Measurements from ENCODE around the gene MRPS34.
A peak's percentile ranks its signal among the peaks of the same experiment; 100 is the strongest.

Gene MRPS34

DNA sequence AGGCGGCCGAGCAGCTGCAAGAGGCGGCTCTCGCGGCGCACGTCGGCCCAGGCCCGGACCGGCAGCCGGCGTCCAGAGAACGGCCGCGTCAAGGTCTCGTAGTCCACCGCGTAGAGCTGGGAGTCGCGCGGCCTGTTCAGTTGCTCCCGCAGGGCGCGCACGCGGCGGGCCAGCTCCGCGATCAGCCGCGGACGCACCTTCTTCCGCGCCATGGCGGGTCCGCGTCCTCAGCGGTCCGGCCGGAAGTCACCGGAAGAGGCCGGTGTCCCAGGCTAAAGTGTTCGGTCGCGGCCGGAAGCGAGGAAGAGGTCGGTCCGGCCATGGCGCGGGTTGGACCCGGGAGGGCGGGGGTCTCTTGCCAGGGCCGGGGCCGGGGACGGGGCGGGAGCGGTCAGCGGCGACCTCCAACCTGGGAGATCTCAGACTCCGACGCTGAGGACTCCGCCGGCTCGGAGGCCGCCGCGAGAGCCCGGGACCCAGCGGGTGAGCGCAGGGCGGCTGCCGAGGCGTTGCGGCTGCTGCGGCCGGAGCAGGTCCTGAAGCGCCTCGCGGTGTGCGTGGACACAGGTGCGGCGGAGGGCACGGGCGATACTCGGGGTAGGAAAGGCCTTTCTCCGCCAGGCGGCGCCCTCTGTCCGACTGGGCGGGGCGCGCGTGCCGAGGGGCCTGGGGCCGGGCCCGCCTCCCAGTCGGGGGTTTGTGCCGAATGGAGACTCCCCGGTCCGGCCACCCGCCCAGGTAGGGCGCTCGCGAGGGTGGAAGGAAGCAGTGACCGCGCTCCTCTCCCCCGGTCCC, at the start of gene MRPS34:
Gene MRPS34 (minus strand): TSS at position 227 of the 795 bp plus-strand sequence. CDS start 15 bp downstream, at position 212.
- intact Hi-C loops (cut with DNase I), result no loop called here
- DNase-seq, result peak in 41 of 42 donors; percentile 56 to 92 (median 84)

DNA sequence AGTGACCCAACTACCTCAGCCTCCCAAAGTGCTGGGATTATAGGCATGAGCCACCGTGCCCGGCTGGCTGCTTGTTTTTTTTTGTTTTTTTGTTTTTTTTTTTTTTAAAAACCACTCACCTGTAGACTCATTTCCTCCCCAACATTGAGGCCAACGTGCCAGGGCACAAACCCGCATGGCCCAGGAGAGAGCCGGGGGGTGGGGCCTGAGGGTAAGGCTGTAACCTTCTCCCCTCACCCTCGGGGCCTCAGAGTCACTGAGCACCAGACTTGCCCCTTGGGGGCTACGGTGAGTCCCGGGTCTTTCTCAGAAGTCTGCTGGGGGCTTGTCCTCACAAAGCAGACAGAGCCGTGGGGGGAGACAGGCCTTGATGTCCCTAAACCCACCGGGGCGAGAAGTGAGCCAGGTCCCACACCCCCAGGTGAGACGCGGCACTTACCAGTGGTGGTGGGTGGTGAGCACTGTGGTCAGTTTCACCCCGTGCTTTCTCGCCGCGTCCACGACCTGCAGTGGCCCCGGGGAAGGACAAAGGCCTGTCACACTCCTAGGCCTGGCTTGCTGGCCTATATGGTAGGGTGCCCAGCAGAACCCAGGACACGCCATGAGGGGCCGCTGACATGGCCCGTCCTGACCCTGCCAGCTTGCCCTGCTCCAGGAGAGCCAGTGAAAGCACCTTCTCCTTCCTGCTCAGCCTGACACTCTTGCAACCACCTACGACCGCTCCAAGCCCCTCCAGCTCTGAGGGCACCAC, 49.1 kb upstream of the MRPS34 start:
- intact Hi-C loops (cut with DNase I), result no loop called here
- peak in 1 of 42 donors; percentile 5 for DNase-seq

DNA sequence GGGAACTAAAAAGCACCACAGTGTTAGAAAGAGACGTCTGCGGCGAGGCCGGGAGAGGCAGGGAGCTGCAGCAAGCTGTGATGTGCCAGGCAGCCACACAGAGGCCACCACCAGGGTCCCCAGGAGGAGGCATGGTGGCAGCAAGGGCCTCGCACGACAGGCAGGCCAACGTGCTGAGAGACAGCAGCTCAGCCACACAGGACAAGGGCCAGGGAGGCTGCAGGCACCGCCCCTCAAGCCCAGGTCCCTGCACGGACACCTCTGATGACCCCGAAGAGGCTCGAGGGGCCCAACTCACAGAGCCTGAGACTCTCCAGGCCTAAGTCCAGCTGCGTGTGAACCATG, 48.0 kb upstream of the MRPS34 start:
- DNase-seq, result no peak
- intact Hi-C loops (cut with DNase I), result no loop called here

DNA sequence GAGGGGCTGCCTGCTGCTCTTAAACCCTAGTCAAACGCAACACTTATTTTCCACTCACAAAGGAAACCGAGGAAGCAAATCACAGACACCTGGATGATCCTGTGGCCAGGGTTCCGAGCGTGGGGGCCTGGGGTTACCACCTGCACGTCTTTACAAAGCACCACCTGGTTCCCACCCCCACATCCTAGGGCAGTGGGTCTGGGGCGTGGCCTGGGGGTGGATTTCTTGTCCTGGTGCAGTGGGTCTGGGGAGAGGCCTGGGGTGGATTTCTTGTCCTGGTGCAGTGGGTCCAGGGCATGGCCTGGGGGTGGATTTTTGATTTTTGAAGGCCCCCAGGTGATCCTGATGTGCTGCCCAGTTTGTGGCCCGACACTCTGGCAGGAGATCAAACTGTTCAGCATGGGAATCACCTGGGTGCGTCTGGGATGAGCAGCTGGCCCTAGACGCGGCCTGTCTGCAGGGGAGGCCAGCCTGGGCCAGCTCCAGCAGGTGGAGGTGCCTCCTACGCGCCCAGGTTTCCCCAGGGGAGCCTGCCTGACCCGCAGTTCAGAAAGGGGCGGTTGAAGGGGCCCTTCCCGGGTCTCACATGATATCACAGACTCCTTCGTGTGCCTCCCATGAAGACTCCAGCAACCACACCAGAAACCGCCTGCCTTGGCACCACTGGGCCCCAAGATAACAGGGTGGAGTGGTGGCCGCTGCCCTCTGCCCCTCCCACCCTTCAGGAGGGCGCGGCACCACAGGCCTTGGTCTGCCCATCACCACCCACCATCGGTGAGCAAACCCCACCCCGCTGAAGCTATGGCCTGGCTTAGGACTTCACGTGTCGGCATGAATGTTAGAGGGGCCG, 47.4 kb upstream of the MRPS34 start:
- DNase-seq, result peak in 2 of 42 donors; percentile 16 to 18
- intact Hi-C loops (cut with DNase I), result no loop called here

DNA sequence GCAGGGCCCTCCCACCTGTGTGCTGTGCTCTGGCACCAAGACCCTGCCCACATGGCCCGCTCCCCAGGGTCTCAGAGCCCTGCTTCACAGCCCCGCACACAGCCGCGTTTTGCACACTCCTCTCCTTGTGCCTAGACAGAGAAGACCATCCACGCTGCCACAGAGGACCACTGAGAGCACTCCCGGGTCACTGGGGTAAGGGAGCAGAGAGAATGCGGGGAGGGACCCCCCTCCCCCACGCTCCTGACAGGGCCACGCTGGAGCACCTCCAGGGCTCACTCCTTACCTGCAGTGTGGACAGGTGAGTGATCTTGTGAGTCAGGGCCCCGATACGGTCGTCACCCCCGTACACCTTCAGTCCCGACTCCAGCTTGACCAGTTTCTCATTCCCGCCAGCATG, 46.7 kb upstream of the MRPS34 start:
- DNase-seq, result peak in 2 of 42 donors; percentile 6 to 19

DNA sequence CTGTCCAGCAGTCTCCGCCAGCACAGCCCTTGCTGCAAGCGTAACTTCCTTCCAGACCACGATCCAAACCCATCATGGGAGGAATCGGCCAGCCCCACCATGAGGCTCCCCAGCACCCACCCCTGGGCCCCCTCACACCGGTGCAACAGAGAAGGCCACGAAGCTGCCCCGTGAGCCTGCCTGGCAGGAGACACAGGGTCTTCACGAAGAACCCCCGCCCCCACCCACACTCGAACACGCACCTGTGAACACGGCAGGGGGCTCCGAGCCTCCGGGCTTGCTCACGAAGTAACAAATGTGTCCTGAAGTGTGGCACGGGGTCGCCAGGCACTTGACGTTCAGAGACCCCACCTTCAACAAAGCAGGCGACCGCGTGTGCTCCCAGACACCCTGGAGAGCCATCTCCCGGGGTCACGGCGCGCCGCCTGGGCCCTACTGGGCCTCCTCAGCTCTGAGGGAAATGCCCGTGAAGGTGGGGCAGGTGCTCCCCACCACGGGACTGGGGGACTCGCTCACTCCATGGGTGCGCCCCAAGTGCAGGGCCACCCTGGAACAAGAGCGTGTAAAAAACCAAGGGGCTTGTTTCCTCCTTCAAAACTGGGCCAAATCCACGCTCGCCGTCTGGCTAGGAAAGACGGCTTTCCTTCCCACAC, 46.1 kb upstream of the MRPS34 start:
- DNase-seq, result peak in 1 of 42 donors; percentile 10
- intact Hi-C loops (cut with DNase I), result no loop called here

More for the DNA sequence above, 46.7 kb upstream of the MRPS34 start:
- intact Hi-C loops (cut with DNase I), result no loop called here

DNA sequence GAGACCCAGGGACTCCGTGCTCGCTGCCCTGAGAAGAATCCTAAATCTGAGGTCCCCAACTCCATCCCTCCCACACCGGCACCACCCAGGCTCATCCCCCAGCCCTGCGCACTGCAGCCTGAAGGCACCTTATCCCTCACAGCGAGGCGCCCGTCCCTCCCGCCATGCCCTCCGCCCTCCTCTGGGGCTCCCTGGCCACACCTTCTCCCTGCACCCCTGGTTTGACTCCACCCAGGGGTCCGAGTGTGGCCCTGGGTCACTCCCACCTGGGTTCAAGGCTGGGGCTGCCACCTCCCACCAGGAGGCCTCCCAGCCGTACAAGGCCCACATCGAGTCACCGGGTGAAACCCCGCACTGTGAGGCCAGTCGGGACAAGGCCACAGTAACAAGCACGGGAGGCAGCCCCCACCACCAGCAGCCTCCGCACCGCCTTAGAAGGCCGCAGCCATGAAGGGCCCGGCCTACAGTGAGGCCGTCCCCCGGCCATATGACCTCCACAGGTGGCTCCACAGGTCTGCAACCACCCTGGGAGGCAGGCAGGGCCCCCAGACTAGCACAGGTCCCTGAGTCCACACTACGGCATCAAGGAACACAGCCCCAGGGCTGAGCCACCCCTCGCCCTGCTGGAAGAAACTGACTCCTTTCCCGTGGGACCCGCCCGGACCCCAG, 45.4 kb upstream of the MRPS34 start:
- intact Hi-C loops (cut with DNase I), result no loop called here
- no peak for DNase-seq

DNA sequence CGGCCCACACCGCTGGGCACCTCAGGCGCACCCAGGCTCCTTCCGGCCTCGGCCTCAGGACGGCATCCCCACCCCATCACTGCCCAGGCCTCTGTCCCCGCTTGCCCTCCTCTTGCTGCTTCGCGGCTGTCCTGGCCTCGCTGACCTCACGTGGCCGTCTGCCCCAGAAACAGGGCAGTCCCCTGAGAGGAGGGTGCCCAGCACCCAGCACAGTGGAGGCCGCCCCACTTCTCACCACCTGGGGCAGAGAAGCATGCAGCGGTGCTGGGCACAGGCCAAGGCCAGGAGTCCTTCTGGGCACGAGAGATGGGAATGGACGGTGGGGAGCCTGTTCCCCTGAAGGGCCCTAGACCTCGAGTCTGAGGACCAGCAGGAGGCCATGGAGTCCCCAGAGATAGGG, 44.8 kb upstream of the MRPS34 start:
- DNase-seq, result no peak
- intact Hi-C loops (cut with DNase I), result no loop called here

DNA sequence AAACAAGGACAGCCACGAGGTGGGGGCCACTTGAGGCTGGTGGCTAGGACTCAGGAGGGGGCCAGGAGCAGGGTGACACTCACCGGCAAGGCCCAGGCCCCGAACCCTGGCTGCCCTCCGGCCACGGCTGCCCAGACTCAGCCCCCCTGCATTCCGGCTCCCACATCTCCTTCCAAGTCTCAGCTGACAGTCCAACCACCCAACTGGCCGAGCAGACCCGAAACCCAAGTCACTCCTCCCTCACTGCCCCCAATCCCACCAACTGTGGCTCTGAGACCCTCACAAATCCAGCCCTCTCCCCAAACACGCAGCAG, 44.3 kb upstream of the MRPS34 start:
- DNase-seq, result no peak
- intact Hi-C loops (cut with DNase I), result no loop called here

DNA sequence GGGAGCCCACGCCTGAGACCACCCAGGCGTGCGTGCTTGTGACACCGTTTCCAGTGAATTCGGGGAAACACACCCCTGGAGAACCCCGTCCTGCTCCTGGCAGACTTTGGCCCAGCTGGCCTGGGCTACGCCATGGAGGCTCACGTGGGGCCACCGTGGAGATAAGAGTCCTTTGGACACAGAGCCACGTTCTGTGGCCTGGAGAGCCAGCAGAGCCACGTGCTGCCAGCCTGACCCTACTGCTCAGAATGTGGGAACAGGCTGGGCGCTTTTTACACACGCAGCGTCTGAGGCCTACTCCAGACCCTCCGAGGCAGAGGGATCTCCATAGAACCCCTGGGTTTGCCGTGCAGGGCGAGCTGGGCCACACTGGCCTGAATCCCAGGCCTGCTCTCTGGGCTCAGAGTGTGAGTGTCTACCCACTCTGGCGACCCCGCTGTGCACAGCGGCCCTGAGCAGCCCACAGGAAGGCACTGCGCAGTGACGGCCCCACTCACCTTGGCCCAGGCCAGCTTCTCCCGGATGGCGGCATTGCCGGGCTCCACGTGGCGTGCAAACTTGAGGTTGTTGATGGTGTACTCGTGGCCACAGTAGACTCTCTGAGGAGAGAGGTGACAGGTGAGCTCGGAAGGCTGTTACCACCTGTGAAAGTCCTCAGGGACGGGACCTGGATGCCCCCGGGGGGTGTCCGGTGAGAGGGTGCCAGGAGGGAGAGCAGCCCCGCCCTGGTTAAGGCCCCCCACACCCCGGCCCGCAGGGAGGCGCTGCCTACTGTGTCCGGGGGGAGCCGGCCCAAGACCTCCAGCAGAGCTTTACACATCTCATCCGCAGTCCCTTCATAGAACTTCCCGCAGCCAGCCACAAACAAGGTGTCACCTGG, 43.7 kb upstream of the MRPS34 start:
- intact Hi-C loops (cut with DNase I), result no loop called here

DNA sequence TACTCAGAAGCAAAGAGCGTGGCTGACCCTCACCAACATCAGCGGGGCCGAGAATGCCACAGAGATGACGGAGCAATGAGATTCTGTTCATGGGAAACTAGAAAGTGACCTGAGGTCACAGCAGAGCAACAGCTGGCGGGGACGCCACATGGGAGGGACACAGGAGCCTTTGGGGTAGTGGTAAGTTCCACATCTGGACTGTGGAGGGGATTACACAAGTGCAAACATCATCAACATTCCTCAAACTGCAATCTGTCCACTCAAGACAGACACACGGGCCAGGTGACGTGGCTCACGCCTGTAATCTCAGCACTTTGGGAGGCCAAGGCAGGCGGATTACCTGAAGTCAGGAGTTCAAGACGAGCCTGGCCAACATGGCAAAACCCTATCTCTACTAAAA, 42.5 kb upstream of the MRPS34 start:
- intact Hi-C loops (cut with DNase I), result no loop called here
- no peak for DNase-seq

More for the DNA sequence above, 43.7 kb upstream of the MRPS34 start:
- no peak for DNase-seq

DNA sequence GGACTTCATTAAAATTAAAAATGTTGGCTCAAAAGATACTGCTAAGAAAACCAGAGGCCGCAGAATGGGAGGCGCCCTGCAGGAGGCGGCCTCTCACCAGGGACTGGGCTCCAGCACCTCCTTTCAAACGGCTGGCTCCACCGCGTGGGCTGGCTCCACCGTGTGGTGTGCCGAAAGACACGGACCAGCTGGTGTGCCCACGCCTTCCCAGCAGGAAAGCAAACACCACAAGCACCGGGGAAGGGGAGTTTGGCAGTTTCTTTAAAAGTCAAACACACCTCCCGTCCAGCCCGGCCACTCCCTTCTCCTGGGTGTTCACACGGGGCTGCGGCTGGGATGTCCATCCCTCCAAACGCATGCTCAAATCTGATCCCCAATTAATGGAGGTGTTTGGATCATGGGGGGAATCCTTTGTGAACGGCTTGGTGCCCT, 39.8 kb upstream of the MRPS34 start:
- intact Hi-C loops (cut with DNase I), result no loop called here
- DNase-seq, result peak in 25 of 42 donors; percentile 9 to 58 (median 21)

DNA sequence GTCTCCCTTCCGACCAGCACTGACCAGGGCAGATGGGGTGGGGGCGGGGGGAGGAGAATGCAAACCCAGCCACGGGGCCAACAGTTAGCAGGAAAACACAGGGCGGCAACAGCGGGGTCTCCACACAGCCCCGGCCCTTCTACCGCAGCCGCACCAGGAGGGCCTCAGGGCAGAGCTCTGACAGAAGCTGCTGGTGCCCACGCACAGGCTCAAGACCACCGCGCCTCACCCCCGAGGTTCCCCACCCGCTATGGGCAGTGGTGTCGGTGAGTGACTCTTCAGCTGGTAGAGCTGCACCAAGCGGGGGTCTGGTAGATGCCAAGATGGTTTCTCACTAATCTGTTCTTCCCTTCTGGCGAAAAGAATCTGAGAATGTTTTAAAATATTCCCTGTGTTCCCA, 37.6 kb upstream of the MRPS34 start:
- no peak for DNase-seq
- intact Hi-C loops (cut with DNase I), result no loop called here

DNA sequence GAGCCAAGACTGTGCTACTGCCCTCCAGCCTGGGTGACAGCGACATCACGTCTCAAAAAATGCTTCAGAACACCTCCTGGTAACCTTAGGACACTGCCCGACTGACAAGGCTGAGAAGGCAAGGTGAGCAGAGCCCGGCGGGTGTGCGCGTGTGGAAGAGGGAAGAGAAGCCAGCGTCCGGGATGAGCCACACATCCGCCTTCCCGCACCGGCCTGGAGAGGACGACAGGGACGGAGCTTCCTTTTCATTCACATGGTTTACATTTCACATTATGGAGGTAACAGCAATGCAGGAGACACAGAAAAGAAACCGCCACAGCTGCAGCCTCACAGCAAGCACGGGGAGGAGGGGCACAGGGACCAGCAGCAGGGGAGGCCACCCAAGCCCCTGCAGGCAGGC, 37.2 kb upstream of the MRPS34 start:
- intact Hi-C loops (cut with DNase I), result no loop called here
- no peak for DNase-seq

DNA sequence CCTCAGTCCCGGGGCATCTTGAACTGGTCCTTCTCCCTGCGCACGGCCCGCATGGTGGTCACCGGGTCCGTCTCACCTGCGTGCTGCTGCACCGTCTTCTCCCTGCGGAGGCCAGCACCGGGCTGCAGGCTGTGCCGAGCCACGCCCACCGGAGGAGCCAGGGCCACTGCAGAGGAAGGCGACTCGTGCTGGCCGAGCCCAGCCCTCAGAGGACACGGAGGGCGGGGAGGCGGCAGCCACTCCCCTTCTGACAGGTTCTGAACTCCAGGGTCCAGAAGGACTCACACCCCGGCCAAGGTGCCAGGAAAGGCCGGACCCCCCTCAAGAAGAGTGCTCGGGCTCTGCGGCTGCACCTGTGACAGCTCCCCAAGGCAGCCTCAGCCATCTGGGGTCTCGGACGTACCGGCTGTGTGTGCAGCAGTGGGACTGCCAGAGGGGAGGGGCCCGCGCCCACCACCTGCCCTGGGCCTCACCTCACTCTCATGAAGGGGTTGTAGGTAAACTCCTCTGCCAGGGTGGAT, 36.4 kb upstream of the MRPS34 start:
- DNase-seq, result no peak
- intact Hi-C loops (cut with DNase I), result no loop called here

DNA sequence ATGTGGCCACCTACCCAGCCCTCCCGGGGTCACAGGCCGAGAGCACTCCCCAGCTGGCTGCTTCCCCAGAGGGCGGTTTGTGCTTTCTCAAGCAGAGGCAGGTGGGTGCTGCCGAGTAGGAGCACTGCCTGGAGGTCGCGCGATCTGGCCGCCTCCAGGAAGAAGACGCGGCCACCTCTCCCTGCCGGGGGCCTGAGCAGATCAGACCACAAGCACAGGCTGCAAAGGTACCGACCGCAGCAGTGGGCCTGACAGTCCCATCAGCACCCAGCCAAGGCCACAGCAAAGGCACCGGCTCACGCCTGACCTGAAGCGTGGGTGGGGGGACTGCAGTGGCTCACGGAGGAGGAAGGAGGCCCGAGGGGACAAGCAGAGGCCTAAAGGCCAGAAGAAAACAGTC, 35.8 kb upstream of the MRPS34 start:
- no peak for DNase-seq
- intact Hi-C loops (cut with DNase I), result no loop called here

DNA sequence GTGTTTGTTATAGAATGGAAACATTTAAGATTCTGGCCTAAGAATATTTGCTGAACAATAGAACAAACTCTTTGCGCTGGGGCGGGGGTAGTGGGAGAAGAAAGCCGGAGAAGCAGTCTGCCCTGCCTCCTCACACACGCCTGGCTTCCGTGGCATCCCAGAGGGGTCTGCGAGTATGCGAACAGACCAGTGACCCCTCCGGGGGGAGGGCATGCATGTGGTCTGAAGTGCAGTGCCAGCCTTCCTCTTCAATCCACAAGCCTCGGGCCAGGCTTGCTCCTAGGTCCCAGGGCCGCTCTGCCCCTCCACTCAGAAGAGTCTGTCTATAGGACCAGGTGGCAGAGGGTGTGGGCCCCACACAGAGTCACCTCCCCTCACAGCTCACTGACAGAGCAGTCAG, 34.7 kb upstream of the MRPS34 start:
- DNase-seq, result no peak
- intact Hi-C loops (cut with DNase I), result no loop called here

DNA sequence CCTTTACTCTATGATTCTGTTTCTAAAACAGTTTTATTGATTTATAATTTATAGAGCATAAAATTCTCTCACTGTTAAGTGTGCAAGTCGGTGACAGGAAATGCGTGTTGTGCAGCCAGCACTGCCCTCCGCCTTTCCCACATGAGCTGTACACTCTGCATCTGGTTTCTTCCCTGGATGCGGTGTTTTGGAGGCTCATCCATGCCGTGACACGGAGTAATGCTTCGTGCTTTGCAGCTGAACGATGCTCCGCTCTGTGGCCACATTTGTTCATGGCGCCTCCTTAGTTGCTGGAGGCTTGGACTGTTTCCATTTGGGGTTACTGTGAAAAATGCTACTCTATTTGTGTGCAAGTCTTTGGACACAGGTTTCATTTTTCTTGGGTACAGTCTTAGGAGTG, 27.8 kb upstream of the MRPS34 start:
- intact Hi-C loops (cut with DNase I), result no loop called here
- DNase-seq, result no peak
